Uterus (tissue), 4 donors: ENCODE data around the gene CPO. TPM values are rescaled to one million over a fixed set of nuclear protein-coding genes. Genes with fewer than 3 reads are reported as not detected.
A peak's percentile ranks its signal among the peaks of the same experiment; 100 is the strongest.

Experiments
- DNase-seq, 2 donors: peaks; one replicate each; pipeline ENCODE4 v3.0.0-alpha.2; 2019 to 2020
- H3K27ac ChIP-seq, 2 donors: fragments of 200-600 bp; sonication (generic); 1 replicate in 1 of 2; 2 replicates in 1 of 2; pipeline ENCODE4 v1.5.1; 2016 to 2018
- H3K27me3 ChIP-seq, 2 donors: fragments of 200-600 bp; sonication (generic); one replicate each; pipeline ENCODE4 v1.5.1; 2018 to 2019; ENCODE audit warnings: control low read depth in 1 of 2
- H3K36me3 ChIP-seq, 2 donors: fragments of 200-600 bp; sonication (generic); one replicate each; pipeline ENCODE4 v1.5.1; 2019; ENCODE audit warnings: control low read depth in 1 of 2
- H3K4me1 ChIP-seq, 2 donors: fragments of 200-600 bp; sonication (generic); one replicate each; pipeline ENCODE4 v1.5.1; 2018 to 2019; ENCODE audit warnings: control low read depth in 1 of 2
- H3K4me3 ChIP-seq, 2 donors: fragments of 200-600 bp; sonication (generic); 1 replicate in 1 of 2; 2 replicates in 1 of 2; pipeline ENCODE4 v1.5.1; 2018 to 2019; ENCODE audit warnings: mild to moderate bottlenecking in 1 of 2
- H3K9me3 ChIP-seq, 2 donors: fragments of 200-600 bp; sonication (generic); one replicate each; pipeline ENCODE4 v1.5.1; 2019; ENCODE audit warnings: control low read depth in 1 of 2
- CTCF ChIP-seq, 4 experiments: fragments of 200-600 bp in 2 of 4; fragments of 450-650 bp in 2 of 4; sonication (generic) in 2 of 4; IDR thresholded peaks; one replicate each; pipeline ENCODE4 v1.5.1; 2016 to 2019; ENCODE audit warnings: antibody characterized with exemption in 4 of 4, mild to moderate bottlenecking in 2 of 4, moderate library complexity in 1 of 4
- POLR2A ChIP-seq, 2 donors: fragments of 450-650 bp; IDR thresholded peaks; one replicate each; pipeline ENCODE4 v1.6.1; 2016; ENCODE audit warnings: antibody characterized with exemption in 2 of 2, mild to moderate bottlenecking in 1 of 2, moderate library complexity in 1 of 2
- intact Hi-C: fragments of 100-400 bp; cut with DNase I; formaldehyde crosslinking; loops from one replicate; pipeline ENCODE4 v1.15.1; 2023; ENCODE audit warnings: low total_unique reads
- total RNA-seq, 4 donors: library from RNA; depleted of rRNA in 3 of 4; stranded (reverse); fragments of >200 nt in 3 of 4; gene quantifications; one replicate each; pipeline versions ENCODE4 v1.1.0 to v1.2.4, GENCODE V29; 2014 to 2023
- donor health status: DM: yes; HTN: yes; CAD: no.

Gene CPO
- total RNA-seq, 4 donors from 2014 or later = 0.90 TPM; not detected in 3

- no peaks in the 10 kb centered on the region for H3K4me1 ChIP-seq
- H3K27me3 ChIP-seq = no peaks in the 10 kb centered on the region
- no peak for DNase-seq
- intact Hi-C loops = loop anchor here (10.0 kb wide), 1 partner anchor 494 kb away; no protein-coding TSS in a partner anchor
- H3K27ac ChIP-seq = no peak overlapping the region
- no peaks in the 10 kb centered on the region for H3K9me3 ChIP-seq
- no peak for TF ChIP-seq POLR2A (IDR thresholded peaks at IDR 0.05)
- TF ChIP-seq CTCF (IDR thresholded peaks at IDR 0.05) = no peak
- H3K4me3 ChIP-seq = no peak overlapping the region
- H3K36me3 ChIP-seq = no peaks in the 10 kb centered on the region
Observed at GRCh38 chr2:206980413-206980812, 41.1 kb downstream of the CPO start.

- H3K36me3 ChIP-seq = no peaks in the 10 kb centered on the region
- no peak for DNase-seq
- H3K4me3 ChIP-seq = no peak overlapping the region
- TF ChIP-seq POLR2A (IDR thresholded peaks at IDR 0.05) (no peak), CTCF (IDR thresholded peaks at IDR 0.05) (no peak)
- H3K4me1 ChIP-seq = no peaks in the 10 kb centered on the region
- H3K27ac ChIP-seq = no peak overlapping the region
- H3K27me3 ChIP-seq = no peaks in the 10 kb centered on the region
- intact Hi-C loops = loop anchor here (10.0 kb wide), 1 partner anchor 494 kb away; no protein-coding TSS in a partner anchor
- H3K9me3 ChIP-seq = no peaks in the 10 kb centered on the region
Observed at GRCh38 chr2:206981086-206981674, 41.9 kb downstream of the CPO start.

- no peaks in the 10 kb centered on the region for H3K36me3 ChIP-seq
- DNase-seq = peak; percentile 70 to 74
- no peaks in the 10 kb centered on the region for H3K4me1 ChIP-seq
- no peak overlapping the region for H3K4me3 ChIP-seq
- H3K9me3 ChIP-seq = no peaks in the 10 kb centered on the region
- H3K27me3 ChIP-seq = no peaks in the 10 kb centered on the region
- TF ChIP-seq CTCF (IDR thresholded peaks at IDR 0.05) (peak; percentile 76 to 87 (median 82)), POLR2A (IDR thresholded peaks at IDR 0.05) (no peak)
- no peak overlapping the region for H3K27ac ChIP-seq
- intact Hi-C loops = loop anchor here (10.0 kb wide), 1 partner anchor 493 kb away; no protein-coding TSS in a partner anchor
Observed at GRCh38 chr2:206981739-206982340, 42.5 kb downstream of the CPO start.

- Histone ChIP-seq H3K4me3 (no peak overlapping the region), H3K4me1 (no peaks in the 10 kb centered on the region), H3K36me3 (no peaks in the 10 kb centered on the region), H3K27me3 (no peaks in the 10 kb centered on the region), H3K27ac (no peak overlapping the region), H3K9me3 (no peaks in the 10 kb centered on the region)
- no peak for DNase-seq
- TF ChIP-seq POLR2A (IDR thresholded peaks at IDR 0.05) (no peak), CTCF (IDR thresholded peaks at IDR 0.05) (no peak)
- intact Hi-C loops = loop anchor here (10.0 kb wide), 1 partner anchor 492 kb away; no protein-coding TSS in a partner anchor
Observed at GRCh38 chr2:206982360-206982955, 43.1 kb downstream of the CPO start.
